Activated naive CD4-positive, alpha-beta T cell treated with anti-CD3 and anti-CD28 coated beads, Interleukin-2, amount 50 U/mL, for 72 hours (primary cell): ENCODE data around the gene TMEM178A. TPM values are rescaled to one million over a fixed set of nuclear protein-coding genes. Genes with fewer than 3 reads are reported as not detected.

Experiments
- ATAC-seq, 2 donors: fragments of 150-1000 bp; cut with Tn5 transposase; 2 replicates each; pipeline ENCODE4 v1.10.0; 2021; ENCODE audit warnings: mild to moderate bottlenecking in 2 of 2, moderate library complexity in 2 of 2
- DNase-seq, 2 donors: peaks; one replicate each; pipeline ENCODE4 v3.0.0; 2021 to 2022; ENCODE audit warnings: low spot score in 2 of 2
- H3K27ac Mint-ChIP-seq, 2 donors: one replicate each; pipeline ENCODE4 v1.8.0; 2022; ENCODE audit warnings: mild to moderate bottlenecking in 2 of 2, mixed read lengths in 2 of 2
- H3K36me3 Mint-ChIP-seq, 2 donors: one replicate each; pipeline ENCODE4 v1.8.0; 2022; ENCODE audit warnings: mixed read lengths in 2 of 2
- H3K9me3 Mint-ChIP-seq, 2 donors: one replicate each; pipeline ENCODE4 v1.8.0; 2022; ENCODE audit warnings: mixed read lengths in 2 of 2
- total RNA-seq, 2 donors: library from RNA; stranded (reverse); gene quantifications; one replicate each; pipeline ENCODE4 v1.2.3, GENCODE V29; 2022

The TMEM178A gene
- total RNA-seq, 2 donors from 2014 or later, result 0.30 to 0.86 TPM

DNA sequence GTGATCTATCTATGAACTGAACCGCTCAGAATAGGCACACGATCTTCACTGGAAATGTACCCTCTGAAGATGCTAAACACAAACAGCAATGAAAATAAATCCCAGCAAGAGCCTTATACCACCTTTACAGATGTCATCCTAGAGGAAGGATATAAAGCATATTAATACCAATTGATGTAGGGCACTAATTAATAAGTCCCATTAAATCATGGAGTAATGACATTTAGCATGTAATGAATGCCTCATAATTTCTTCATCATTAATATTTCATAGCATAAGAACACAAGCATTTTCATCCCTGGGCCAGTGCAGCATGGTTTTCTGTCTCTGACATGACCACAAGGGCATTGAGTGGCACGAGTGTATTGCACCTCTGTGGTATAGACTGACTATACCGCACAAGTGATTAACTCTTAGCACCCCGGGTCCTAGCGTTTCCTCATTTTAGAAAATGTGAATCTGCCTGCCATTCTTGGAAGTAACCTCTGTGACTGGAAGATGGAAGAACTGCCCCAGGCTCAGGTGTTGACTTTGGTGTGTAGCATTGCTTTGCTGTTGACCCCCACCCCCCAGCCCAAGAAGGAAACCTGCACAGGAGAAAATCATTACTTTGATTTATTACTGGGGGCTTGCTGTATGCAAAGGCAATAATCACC, 1.4 kb upstream of the TMEM178A start:
- no peaks in the 10 kb centered on the region for H3K9me3 Mint-ChIP-seq
- H3K27ac Mint-ChIP-seq, result no peak overlapping the region
- no peak for DNase-seq
- peaks cover 16 to 21% of the 10 kb centered on the region in 2 donors for H3K36me3 Mint-ChIP-seq
- no peak for ATAC-seq

DNA sequence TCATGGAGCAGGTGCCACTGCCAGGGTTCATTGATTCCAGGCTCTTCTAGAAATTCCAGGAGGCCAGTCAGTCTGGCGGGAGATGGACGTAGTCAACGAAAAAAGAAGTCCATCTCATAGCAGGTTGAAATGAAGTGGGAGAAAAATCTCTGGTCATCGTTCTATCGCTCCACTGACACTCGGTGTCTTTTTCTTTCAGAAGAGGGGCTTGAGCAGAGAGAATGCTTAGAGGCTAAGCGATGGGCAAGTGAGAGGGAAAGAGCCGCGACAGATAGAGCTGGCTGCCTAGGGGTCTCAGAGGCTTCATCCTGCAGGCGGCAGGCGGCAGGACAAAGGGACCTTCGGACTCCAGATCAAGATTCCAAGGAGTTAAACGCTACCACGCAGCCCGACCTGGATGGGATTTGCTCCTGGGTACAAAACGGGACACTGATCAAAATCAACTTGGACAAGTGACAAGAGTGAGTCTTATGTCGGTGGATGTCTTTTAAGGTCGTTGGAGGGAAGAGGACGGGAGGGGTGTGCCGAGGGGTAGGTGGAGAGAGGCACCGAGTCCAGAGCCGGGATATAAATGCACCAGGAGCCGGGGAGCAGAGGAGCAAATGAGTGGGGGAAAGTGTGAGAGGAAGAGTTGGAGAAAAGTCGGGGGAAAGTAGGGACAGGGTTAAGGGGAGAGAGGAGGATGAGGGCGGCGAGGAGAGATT, 677 bp upstream of the TMEM178A start:
- DNase-seq (no peak), ATAC-seq (no peak)
- no peaks in the 10 kb centered on the region for H3K9me3 Mint-ChIP-seq
- peaks cover 16 to 21% of the 10 kb centered on the region in 2 donors for H3K36me3 Mint-ChIP-seq
- no peak overlapping the region for H3K27ac Mint-ChIP-seq

- Mint-ChIP-seq H3K36me3 (peaks cover 16 to 21% of the 10 kb centered on the region in 2 donors), H3K9me3 (no peaks in the 10 kb centered on the region), H3K27ac (no peak overlapping the region)
- no peak for DNase-seq
- no peak for ATAC-seq
Observed at GRCh38 chr2:39666491-39667101, 879 bp downstream of the TMEM178A start.

DNA sequence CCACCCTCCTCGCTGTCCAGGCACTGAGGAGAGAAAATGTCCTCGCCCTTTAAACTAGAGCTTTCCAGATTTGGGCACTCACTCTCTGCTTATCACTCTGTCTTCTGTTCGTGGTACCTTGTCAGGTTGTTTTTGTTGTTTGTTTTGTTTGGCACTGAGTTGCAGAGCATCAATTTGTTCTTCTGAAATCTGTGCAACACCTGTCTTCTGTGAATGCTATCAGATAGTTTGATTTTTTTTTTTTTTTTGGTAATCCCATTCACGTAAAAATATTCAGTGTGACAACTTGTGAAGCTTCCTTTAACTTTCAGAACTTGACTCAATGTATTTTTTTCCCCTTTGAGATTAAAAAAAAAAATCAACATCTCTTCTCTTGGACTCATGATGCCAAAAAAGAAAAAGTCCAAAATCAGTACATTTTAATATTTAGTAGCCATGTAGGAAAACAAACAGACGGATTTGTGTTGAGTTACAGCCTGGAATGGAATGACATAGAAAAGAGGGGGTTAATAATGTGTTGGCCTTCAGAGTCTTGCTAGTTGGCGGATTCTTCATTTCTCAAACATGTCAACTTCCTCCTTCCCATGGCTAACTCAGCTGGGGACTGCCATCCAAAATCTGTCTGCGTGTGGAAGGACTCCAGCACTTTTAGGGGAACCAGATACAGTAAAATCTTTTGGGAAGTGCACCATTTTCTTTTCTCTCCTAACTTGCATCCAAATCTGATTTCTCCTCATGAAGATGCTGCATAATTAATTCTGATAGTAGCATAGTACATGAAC, 1.6 kb downstream of the TMEM178A start:
- Mint-ChIP-seq H3K9me3 (no peaks in the 10 kb centered on the region), H3K36me3 (peaks cover 16 to 21% of the 10 kb centered on the region in 2 donors), H3K27ac (no peak overlapping the region)
- ATAC-seq (no peak), DNase-seq (no peak)

DNA sequence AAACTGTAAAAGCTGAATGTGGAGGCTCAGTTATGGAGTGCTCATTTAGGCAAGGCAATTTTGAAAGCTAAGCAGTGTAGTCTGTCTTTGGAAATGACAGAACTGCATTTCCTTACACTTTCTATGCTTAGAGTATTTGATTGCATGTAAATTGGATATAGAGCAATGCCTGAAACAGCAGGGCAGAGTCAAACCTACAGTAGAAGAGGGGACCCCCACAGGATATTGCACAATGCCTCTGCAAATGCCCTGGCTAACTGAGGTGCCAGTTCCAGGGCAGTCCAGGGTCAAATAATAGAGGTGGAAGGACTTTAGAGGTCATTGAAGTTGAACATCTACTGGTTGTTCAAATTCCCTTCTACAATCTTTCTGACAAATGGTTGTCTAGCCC, 2.2 kb downstream of the TMEM178A start:
- Mint-ChIP-seq H3K27ac (no peak overlapping the region), H3K36me3 (peaks cover 16 to 21% of the 10 kb centered on the region in 2 donors), H3K9me3 (no peaks in the 10 kb centered on the region)
- no peak for DNase-seq
- no peak for ATAC-seq

DNA sequence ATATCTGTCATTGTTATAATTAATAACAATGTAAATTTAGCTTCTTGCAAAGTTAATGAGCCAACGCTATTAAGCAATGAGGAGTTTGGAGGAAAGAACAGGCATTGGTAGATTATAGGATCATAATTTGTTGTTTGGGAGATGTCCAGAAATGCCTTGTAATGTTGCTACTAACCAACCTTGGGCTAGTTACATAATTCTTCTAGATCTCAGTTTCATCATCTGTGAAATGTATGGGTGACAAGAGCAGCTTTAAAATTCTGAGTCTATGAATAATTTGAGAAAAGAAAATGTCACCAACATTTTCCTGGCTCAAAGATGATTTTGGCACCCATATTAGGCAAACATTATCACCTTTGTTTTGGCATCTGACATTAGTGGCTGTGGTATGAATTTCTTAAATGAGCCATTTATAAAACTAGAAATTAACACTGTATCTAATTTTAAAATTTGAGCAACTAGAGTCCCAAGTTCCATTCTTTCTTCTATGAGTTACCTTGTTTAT, 2.9 kb downstream of the TMEM178A start:
- Mint-ChIP-seq H3K27ac (no peak overlapping the region), H3K9me3 (no peaks in the 10 kb centered on the region), H3K36me3 (peaks cover 16 to 21% of the 10 kb centered on the region in 2 donors)
- no peak for ATAC-seq
- DNase-seq, result no peak

DNA sequence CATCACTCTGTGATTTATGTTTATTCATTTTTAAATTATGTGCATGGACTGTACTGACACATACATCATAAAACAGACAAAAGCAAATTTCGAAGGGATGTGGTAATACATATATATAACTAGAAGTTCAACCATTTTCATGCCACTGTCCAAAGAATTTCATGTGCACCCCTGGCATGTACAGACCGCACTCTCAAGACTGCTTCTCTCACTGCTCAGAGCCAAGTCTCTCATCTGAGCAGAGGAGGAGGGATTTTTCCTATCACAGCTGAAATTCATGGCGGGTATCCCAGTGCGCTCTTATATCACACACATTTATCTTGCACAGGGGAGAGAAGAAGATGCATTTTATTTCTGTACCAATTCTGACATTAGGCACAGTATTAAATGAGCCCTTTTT, 5.9 kb downstream of the TMEM178A start:
- no peak for DNase-seq
- H3K9me3 Mint-ChIP-seq, result no peaks in the 10 kb centered on the region
- no peak for ATAC-seq
- H3K27ac Mint-ChIP-seq, result no peak overlapping the region
- peaks cover 6 to 12% of the 10 kb centered on the region in 2 donors for H3K36me3 Mint-ChIP-seq

- no peak for DNase-seq
- Mint-ChIP-seq H3K27ac (no peak overlapping the region), H3K9me3 (peaks cover 4% of the 10 kb centered on the region in 2 donors), H3K36me3 (peaks cover 0 to 6% of the 10 kb centered on the region in 2 donors)
- no peak for ATAC-seq
Observed at GRCh38 chr2:39673018-39673417, 7.3 kb downstream of the TMEM178A start.

DNA sequence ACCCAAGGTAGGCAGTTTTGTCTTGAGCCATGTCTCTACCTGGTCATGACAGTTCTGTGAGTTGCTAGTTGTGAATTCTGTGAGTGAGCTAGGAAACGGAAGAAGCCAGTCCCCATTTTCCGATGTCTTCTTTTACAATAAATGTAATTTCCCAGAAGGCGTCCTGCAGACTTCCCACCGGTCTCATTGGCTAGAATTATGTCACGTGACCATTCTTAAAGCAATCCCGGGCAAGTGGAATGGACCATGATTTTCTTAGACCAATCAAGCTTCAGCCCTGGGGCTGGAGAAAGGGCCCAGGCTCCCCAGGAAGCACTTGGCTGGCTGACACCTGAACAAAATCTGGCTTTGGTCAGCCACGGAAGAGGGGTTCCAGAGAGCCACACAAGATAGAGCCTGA, 10.6 kb downstream of the TMEM178A start:
- H3K27ac Mint-ChIP-seq, result no peak overlapping the region
- H3K9me3 Mint-ChIP-seq, result peaks cover 4% of the 10 kb centered on the region in 2 donors
- peaks cover 0 to 6% of the 10 kb centered on the region in 2 donors for H3K36me3 Mint-ChIP-seq
- DNase-seq (no peak), ATAC-seq (no peak)

GRCh38 chr2:39678170-39678569, 12.5 kb downstream of the TMEM178A start:
- Mint-ChIP-seq H3K27ac (no peak overlapping the region), H3K36me3 (peaks cover 0 to 6% of the 10 kb centered on the region in 2 donors), H3K9me3 (peaks cover 4% of the 10 kb centered on the region in 2 donors)
- DNase-seq (no peak), ATAC-seq (no peak)

DNA sequence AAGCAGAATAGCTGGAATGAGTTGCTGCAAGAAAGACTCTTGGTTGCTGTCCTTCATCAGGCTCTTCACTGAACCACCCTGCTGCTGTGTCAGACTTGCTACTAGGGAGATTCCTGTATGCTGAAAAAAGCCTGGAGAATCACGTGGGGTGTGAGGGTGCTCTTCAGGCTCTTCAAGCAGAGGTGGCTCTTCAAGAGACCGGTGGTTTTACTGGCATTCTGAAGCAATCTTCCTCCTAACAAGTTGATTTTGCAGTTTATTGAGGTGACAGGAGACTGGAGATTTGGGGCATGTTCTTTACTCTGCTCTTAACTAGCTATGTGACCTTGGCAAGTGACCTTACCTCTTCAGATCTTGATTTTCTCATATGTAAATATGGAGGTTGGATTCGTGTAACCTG, 14.1 kb downstream of the TMEM178A start:
- Mint-ChIP-seq H3K27ac (no peak overlapping the region), H3K9me3 (peaks cover 4% of the 10 kb centered on the region in 2 donors), H3K36me3 (peaks cover 0 to 6% of the 10 kb centered on the region in 2 donors)
- no peak for DNase-seq
- no peak for ATAC-seq

DNA sequence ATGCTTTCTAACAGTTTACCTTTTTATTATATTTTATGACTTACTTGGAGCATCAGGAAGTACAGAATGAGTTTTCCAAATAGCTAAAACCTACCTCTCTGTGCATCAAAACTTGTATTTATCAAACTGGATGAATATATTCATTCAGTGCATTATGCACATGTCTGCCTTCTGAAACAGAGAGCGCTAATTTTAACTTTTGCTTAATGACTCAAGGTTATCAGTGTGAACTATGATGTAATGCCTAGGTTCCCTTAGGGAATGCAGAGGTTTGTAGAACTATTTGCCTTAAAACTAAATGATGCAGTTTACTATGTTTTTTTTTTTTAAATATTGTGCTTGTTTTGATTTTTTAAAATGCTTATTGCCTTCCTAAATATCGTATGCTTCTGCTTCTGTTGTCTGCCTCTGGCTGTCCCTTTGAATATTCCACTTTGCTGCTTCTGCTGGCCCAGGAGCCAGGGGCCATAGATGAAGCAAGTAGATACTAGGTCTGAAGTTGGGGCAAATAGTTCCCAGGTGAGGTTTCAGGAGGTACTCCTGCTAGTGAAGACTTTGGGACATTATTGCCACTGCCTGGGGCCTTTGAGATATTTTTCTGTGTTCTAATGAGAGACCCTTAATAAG, 16.5 kb downstream of the TMEM178A start:
- DNase-seq, result no peak
- no peak for ATAC-seq
- Mint-ChIP-seq H3K27ac (no peak overlapping the region), H3K36me3 (peaks cover 0 to 6% of the 10 kb centered on the region in 2 donors), H3K9me3 (peaks cover 4% of the 10 kb centered on the region in 2 donors)

DNA sequence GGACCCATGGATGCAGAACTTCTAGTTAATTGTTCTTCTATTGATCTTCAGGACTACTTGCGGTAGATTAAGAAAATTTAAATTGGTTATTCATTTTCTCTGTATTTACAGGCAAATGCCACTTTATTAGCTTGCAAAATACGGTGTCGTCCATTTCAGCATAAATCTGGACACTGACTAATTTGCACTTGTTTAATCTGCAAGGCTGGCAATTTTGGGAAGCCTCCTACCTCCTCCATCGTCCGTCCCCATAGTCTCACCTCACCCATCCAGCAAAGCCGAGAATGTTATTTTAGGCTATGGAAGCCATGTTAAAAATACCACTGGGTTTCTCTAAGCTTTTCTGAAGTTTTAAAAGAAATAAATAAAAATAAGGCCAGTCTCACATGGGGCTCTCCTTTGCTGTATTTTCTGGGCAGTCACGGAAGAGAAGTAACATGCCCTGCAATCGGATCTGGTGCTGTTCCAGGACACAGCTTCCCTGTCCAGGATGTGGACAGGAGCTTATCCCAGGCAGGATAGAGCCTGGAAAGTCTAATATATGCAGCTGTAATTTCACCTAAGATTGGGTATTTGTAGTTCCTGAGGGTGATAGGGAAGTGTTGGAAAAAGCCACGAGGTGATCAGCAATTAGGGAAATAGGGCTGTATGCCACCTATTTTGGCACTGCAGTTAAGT, 17.4 kb downstream of the TMEM178A start:
- H3K27ac Mint-ChIP-seq, result no peak overlapping the region
- DNase-seq, result no peak
- no peak for ATAC-seq
- no peaks in the 10 kb centered on the region for H3K36me3 Mint-ChIP-seq
- no peaks in the 10 kb centered on the region for H3K9me3 Mint-ChIP-seq

DNA sequence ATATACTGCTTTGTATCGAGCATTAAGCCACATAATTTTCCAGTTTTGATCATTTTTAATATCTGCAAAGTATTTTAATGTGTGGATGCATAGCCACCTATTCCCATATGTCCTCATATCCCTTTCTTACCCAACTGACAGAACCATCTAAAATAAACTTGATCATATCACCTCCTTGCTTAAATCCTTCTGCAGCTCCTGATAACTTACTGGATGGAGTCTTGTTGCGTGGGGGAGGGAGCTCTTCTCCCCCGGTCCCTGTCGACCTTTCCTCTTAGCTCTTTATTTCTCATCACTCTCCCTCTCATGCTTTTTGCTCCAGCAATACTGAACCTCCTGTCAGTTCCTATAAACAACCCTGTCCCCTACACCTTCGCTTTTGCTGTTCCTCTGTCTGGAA, 18.7 kb downstream of the TMEM178A start:
- no peaks in the 10 kb centered on the region for H3K36me3 Mint-ChIP-seq
- no peak overlapping the region for H3K27ac Mint-ChIP-seq
- ATAC-seq, result no peak
- DNase-seq, result no peak
- no peaks in the 10 kb centered on the region for H3K9me3 Mint-ChIP-seq

GRCh38 chr2:39685126-39685525, 19.4 kb downstream of the TMEM178A start:
- H3K9me3 Mint-ChIP-seq, result no peaks in the 10 kb centered on the region
- H3K27ac Mint-ChIP-seq, result no peak overlapping the region
- DNase-seq, result no peak
- no peaks in the 10 kb centered on the region for H3K36me3 Mint-ChIP-seq
- ATAC-seq, result no peak

GRCh38 chr2:39686456-39686855, 20.7 kb downstream of the TMEM178A start:
- Mint-ChIP-seq H3K36me3 (no peaks in the 10 kb centered on the region), H3K9me3 (peaks cover 0 to 4% of the 10 kb centered on the region in 2 donors), H3K27ac (no peak overlapping the region)
- ATAC-seq, result no peak
- no peak for DNase-seq
